ENCODE data around the gene WASF2. TPM values are rescaled to one million over a fixed set of nuclear protein-coding genes. Genes with fewer than 3 reads are reported as not detected.
"Not testable (repeated sequence)": the region's sequence is repeated elsewhere in the genome, so short reads cannot be mapped to it uniquely, and the experiment has no call there.

WASF2 gene
- total and polyA plus RNA-seq, 2 of the 4 experiments (the other 2 are of a cell fraction): 7.9 to 45.4 TPM

GRCh38 chr1:27384797-27385196 lies 105.2 kb downstream of the WASF2 start:
- H2BK120ac ChIP-seq (ENCODE audit: low read depth, low read length); H4K5ac ChIP-seq (ENCODE audit: low read depth, low read length); H2AFZ ChIP-seq (replicated peaks; ENCODE audit: low read length, poor library complexity); DNase-seq; H2AK5ac ChIP-seq (ENCODE audit: low read depth, low read length); H3K36me3 ChIP-seq (ENCODE audit: control insufficient read depth, insufficient read depth, low read length); intact Hi-C loops (cut with micrococcal nuclease); ATAC-seq (ENCODE audit: low read depth); BruUV-seq (replicated peaks); H3K9me1 ChIP-seq (ENCODE audit: insufficient read depth, low read length); H3K4ac ChIP-seq (ENCODE audit: low read depth, low read length); H3K4me3 ChIP-seq (ENCODE audit: insufficient read depth, low read depth, low read length); H4K91ac ChIP-seq (ENCODE audit: insufficient read depth, low read depth, low read length); H2AK9ac ChIP-seq (replicated peaks; ENCODE audit: low read depth, low read length, poor library complexity); H4K20me1 ChIP-seq (ENCODE audit: insufficient read depth, low read length); H3K56ac ChIP-seq (ENCODE audit: extremely low read depth, insufficient read depth, low read length); H4K8ac ChIP-seq (ENCODE audit: low read depth in 2 of 2, low read length in 2 of 2); in situ Hi-C loops (cut with MboI; ENCODE audit: low sequenced_read_pairs); H2BK20ac ChIP-seq (ENCODE audit: low read depth, low read length); H3K9ac ChIP-seq (ENCODE audit: low read depth, low read length); dilution Hi-C loops (cut with HindIII; ENCODE audit: low sequenced_read_pairs, unreplicated experiment); POLR2A ChIA-PET (ENCODE audit: unreplicated experiment); H3K27ac ChIP-seq (ENCODE audit: insufficient read depth, low read length); H2BK15ac ChIP-seq (ENCODE audit: low read depth, low read length); H3K4me2 ChIP-seq (ENCODE audit: low read depth, low read length); H2BK5ac ChIP-seq (ENCODE audit: low read depth, low read length, poor library complexity, severe bottlenecking); H3K14ac ChIP-seq (replicated peaks; ENCODE audit: low read depth, low read length); H3K18ac ChIP-seq (ENCODE audit: low read depth, low read length); H3K79me1 ChIP-seq (ENCODE audit: low read depth in 1 of 2, low read length in 2 of 2); H3K23ac ChIP-seq (ENCODE audit: low read depth, low read length); H3K4me1 ChIP-seq (ENCODE audit: control insufficient read depth, insufficient read depth, low read length); H3K9me3 ChIP-seq (ENCODE audit: control insufficient read depth, insufficient read depth, low read length): not testable (repeated sequence)
- H3K27me3 ChIP-seq (ENCODE audit: control insufficient read depth, insufficient read depth, low read length): peaks cover 32% of the 10 kb centered on the region
- CTCF ChIA-PET: interaction anchor here (1.0 to 1.1 kb wide), 2 partner anchors 85 to 124 kb away, joined by 3 to 4 read pairs; no protein-coding TSS in a partner anchor
- no CpG with 5 or more reads among the region's 3 CpGs for WGBS, 2 experiments (ENCODE audit: extremely low coverage in 2 of 2, insufficient read length in 1 of 2)
